ENCODE data around the gene FMC1.
A peak's percentile ranks its signal among the peaks of the same experiment; 100 is the strongest.

The FMC1 gene

DNA sequence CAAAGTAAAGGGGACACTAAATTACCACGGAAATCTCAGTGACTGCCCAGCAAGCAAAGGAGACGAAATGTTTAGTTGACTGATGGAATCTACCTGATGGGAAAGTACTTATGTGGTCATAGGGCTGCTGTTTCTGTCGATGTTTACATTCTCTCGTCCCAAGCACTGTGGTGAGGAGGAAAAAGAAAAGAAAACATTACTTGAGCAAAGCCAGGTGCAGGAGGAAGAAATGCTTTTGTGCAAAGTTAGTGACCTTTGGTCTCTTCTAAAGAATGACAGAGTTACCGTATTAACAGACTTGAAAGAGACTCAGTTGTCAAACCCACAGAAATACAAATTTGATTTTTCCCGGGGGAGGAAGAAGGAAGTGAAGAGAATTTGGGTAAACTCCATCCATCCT is 43.3 kb upstream of the FMC1 start:
- H3K27me3 ChIP-seq (ENCODE audit: insufficient read depth, low read length, poor library complexity), result no peaks in the 10 kb centered on the region
- H3K4ac ChIP-seq (ENCODE audit: low read depth, low read length), result no peak overlapping the region
- no peak overlapping the region for H4K8ac ChIP-seq (ENCODE audit: low read depth, low read length)
- no peak overlapping the region for H3K9ac ChIP-seq (ENCODE audit: low read length)
- H3K4me1 ChIP-seq (ENCODE audit: control insufficient read depth, low read depth, low read length), result no peaks in the 10 kb centered on the region
- no peak overlapping the region for H2BK15ac ChIP-seq (replicated peaks; ENCODE audit: low read depth)
- H3K4me3 ChIP-seq (ENCODE audit: low read length), result no peak overlapping the region
- H2AK5ac ChIP-seq (ENCODE audit: low read length), result no peak overlapping the region
- no peak for DNase-seq
- no peak overlapping the region for H3K23ac ChIP-seq (ENCODE audit: low read length)
- no peak overlapping the region for H4K5ac ChIP-seq (ENCODE audit: low read length)
- no peak overlapping the region for H2BK120ac ChIP-seq (ENCODE audit: low read depth, low read length)
- H3K79me2 ChIP-seq (ENCODE audit: control insufficient read depth, insufficient read depth, low read length), result no peaks in the 10 kb centered on the region
- H3K27ac ChIP-seq (ENCODE audit: low read depth, low read length), result no peak overlapping the region
- no peak overlapping the region for H2BK5ac ChIP-seq (ENCODE audit: low read length)
- no peaks in the 10 kb centered on the region for H3K79me1 ChIP-seq (ENCODE audit: low read length)
- no peak overlapping the region for H3K4me2 ChIP-seq (ENCODE audit: low read length)
- no peaks in the 10 kb centered on the region for H3K36me3 ChIP-seq (ENCODE audit: control insufficient read depth, insufficient read depth, low read length)
- WGBS (ENCODE audit: extremely low coverage, insufficient coverage, low lambda C conversion rate), result no CpG with 5 or more reads among the region's 6 CpGs
- H3K56ac ChIP-seq (ENCODE audit: low read length), result no peak overlapping the region
- H3K18ac ChIP-seq (ENCODE audit: low read length), result no peak overlapping the region

- no peak overlapping the region for H3K27ac ChIP-seq (ENCODE audit: low read depth, low read length)
- DNase-seq, result no peak
- no peak overlapping the region for H3K9ac ChIP-seq (ENCODE audit: low read length)
- H3K4ac ChIP-seq (ENCODE audit: low read depth, low read length), result no peak overlapping the region
- H3K56ac ChIP-seq (ENCODE audit: low read length), result no peak overlapping the region
- no peak overlapping the region for H4K5ac ChIP-seq (ENCODE audit: low read length)
- H3K18ac ChIP-seq (ENCODE audit: low read length), result no peak overlapping the region
- no peak overlapping the region for H2BK120ac ChIP-seq (ENCODE audit: low read depth, low read length)
- no peaks in the 10 kb centered on the region for H3K27me3 ChIP-seq (ENCODE audit: insufficient read depth, low read length, poor library complexity)
- no peak overlapping the region for H3K23ac ChIP-seq (ENCODE audit: low read length)
- no peaks in the 10 kb centered on the region for H3K36me3 ChIP-seq (ENCODE audit: control insufficient read depth, insufficient read depth, low read length)
- H3K4me2 ChIP-seq (ENCODE audit: low read length), result no peak overlapping the region
- H2AK5ac ChIP-seq (ENCODE audit: low read length), result no peak overlapping the region
- no peak overlapping the region for H3K4me3 ChIP-seq (ENCODE audit: low read length)
- H4K8ac ChIP-seq (ENCODE audit: low read depth, low read length), result no peak overlapping the region
- no peak overlapping the region for H2BK15ac ChIP-seq (replicated peaks; ENCODE audit: low read depth)
- H3K4me1 ChIP-seq (ENCODE audit: control insufficient read depth, low read depth, low read length), result no peaks in the 10 kb centered on the region
- H3K79me1 ChIP-seq (ENCODE audit: low read length), result no peaks in the 10 kb centered on the region
- WGBS (ENCODE audit: extremely low coverage, insufficient coverage, low lambda C conversion rate), result no CpG with 5 or more reads among the region's 2 CpGs
- H3K79me2 ChIP-seq (ENCODE audit: control insufficient read depth, insufficient read depth, low read length), result no peaks in the 10 kb centered on the region
- no peak overlapping the region for H2BK5ac ChIP-seq (ENCODE audit: low read length)
These were observed 41.8 kb upstream of the FMC1 start for GRCh38 chr7:139299296-139299695.

DNA sequence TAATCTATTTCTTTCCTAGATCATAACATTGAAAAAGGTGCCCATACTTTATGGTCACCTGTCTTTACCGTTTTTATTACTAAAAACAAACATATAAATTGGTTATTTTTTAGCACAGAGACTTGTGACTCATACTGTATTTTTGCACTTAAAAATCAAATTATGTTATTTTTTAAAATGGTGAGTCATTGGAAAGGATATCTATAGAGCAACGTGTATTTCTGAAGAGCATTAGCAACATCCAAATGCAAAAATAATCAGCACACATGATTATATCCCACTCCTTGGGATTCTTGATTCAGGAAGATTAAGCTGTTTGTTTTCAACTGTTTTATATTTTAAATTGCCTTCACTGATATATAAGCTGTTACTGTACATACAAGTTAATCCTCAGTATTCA is 40.7 kb upstream of the FMC1 start:
- Histone ChIP-seq H2BK5ac (ENCODE audit: low read length) (no peak overlapping the region), H2BK15ac (replicated peaks; ENCODE audit: low read depth) (no peak overlapping the region)
- no CpG with 5 or more reads among the region's 2 CpGs for WGBS (ENCODE audit: extremely low coverage, insufficient coverage, low lambda C conversion rate)

DNA sequence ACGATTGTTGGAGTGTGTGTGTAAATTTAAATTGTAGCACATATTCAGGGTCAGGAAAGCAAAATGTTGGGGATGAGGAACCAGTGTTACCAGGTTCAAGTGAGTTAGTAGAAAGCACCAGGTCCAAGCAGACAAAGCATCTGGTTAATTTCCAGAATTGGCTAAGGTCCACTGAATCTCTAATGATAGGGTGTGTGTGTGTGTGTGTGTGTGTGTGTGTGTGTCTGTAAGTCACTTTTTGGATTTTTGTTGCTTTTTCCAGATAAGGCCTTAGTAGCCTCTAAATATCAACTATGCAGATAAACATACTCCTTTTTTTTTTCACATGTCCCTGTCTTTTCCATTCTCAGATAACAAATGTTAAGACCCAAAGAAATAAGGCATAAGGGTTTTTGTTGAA is 36.6 kb upstream of the FMC1 start:
- 100% methylated on average over 1 of the region's 1 CpG for WGBS (ENCODE audit: extremely low coverage, insufficient coverage, low lambda C conversion rate)
- Histone ChIP-seq H4K5ac (ENCODE audit: low read length) (no peak overlapping the region), H3K27ac (ENCODE audit: low read depth, low read length) (no peak overlapping the region)

More for the DNA sequence above, 40.7 kb upstream of the FMC1 start:
- Histone ChIP-seq H3K18ac (ENCODE audit: low read length) (no peak overlapping the region), H3K36me3 (ENCODE audit: control insufficient read depth, insufficient read depth, low read length) (no peaks in the 10 kb centered on the region), H3K27ac (ENCODE audit: low read depth, low read length) (no peak overlapping the region), H3K9ac (ENCODE audit: low read length) (no peak overlapping the region), H4K8ac (ENCODE audit: low read depth, low read length) (no peak overlapping the region), H2AK5ac (ENCODE audit: low read length) (no peak overlapping the region), H3K4me2 (ENCODE audit: low read length) (no peak overlapping the region), H3K23ac (ENCODE audit: low read length) (no peak overlapping the region), H3K4me3 (ENCODE audit: low read length) (no peak overlapping the region), H3K27me3 (ENCODE audit: insufficient read depth, low read length, poor library complexity) (no peaks in the 10 kb centered on the region), H3K79me1 (ENCODE audit: low read length) (no peaks in the 10 kb centered on the region), H3K4me1 (ENCODE audit: control insufficient read depth, low read depth, low read length) (no peaks in the 10 kb centered on the region), H3K56ac (ENCODE audit: low read length) (no peak overlapping the region), H3K4ac (ENCODE audit: low read depth, low read length) (no peak overlapping the region), H3K79me2 (ENCODE audit: control insufficient read depth, insufficient read depth, low read length) (no peaks in the 10 kb centered on the region), H4K5ac (ENCODE audit: low read length) (no peak overlapping the region), H2BK120ac (ENCODE audit: low read depth, low read length) (no peak overlapping the region)
- DNase-seq, result no peak

GRCh38 chr7:139317939-139318505 is 23.1 kb upstream of the FMC1 start:
- Histone ChIP-seq H3K27ac (ENCODE audit: low read depth, low read length) (no peak overlapping the region), H3K79me2 (ENCODE audit: control insufficient read depth, insufficient read depth, low read length) (no peaks in the 10 kb centered on the region), H2BK15ac (replicated peaks; ENCODE audit: low read depth) (no peak overlapping the region), H2AK5ac (ENCODE audit: low read length) (no peak overlapping the region), H3K4me2 (ENCODE audit: low read length) (no peak overlapping the region), H3K23ac (ENCODE audit: low read length) (no peak overlapping the region), H3K36me3 (ENCODE audit: control insufficient read depth, insufficient read depth, low read length) (no peaks in the 10 kb centered on the region), H3K4ac (ENCODE audit: low read depth, low read length) (no peak overlapping the region), H3K18ac (ENCODE audit: low read length) (no peak overlapping the region), H2BK120ac (ENCODE audit: low read depth, low read length) (no peak overlapping the region), H3K4me1 (ENCODE audit: control insufficient read depth, low read depth, low read length) (no peaks in the 10 kb centered on the region), H2BK5ac (ENCODE audit: low read length) (no peak overlapping the region), H3K79me1 (ENCODE audit: low read length) (no peaks in the 10 kb centered on the region), H4K8ac (ENCODE audit: low read depth, low read length) (no peak overlapping the region), H3K27me3 (ENCODE audit: insufficient read depth, low read length, poor library complexity) (no peaks in the 10 kb centered on the region), H4K5ac (ENCODE audit: low read length) (no peak overlapping the region), H3K9ac (ENCODE audit: low read length) (no peak overlapping the region), H3K56ac (ENCODE audit: low read length) (no peak overlapping the region), H3K4me3 (ENCODE audit: low read length) (no peak overlapping the region)
- no CpG with 5 or more reads among the region's 5 CpGs for WGBS (ENCODE audit: extremely low coverage, insufficient coverage, low lambda C conversion rate)
- no peak for DNase-seq

More for the DNA sequence above, 36.6 kb upstream of the FMC1 start:
- Histone ChIP-seq H4K8ac (ENCODE audit: low read depth, low read length) (no peak overlapping the region), H3K23ac (ENCODE audit: low read length) (no peak overlapping the region), H2AK5ac (ENCODE audit: low read length) (no peak overlapping the region), H3K18ac (ENCODE audit: low read length) (no peak overlapping the region), H3K4ac (ENCODE audit: low read depth, low read length) (no peak overlapping the region), H3K9ac (ENCODE audit: low read length) (no peak overlapping the region), H2BK15ac (replicated peaks; ENCODE audit: low read depth) (no peak overlapping the region), H3K36me3 (ENCODE audit: control insufficient read depth, insufficient read depth, low read length) (no peaks in the 10 kb centered on the region), H3K79me1 (ENCODE audit: low read length) (no peaks in the 10 kb centered on the region), H3K79me2 (ENCODE audit: control insufficient read depth, insufficient read depth, low read length) (no peaks in the 10 kb centered on the region), H2BK120ac (ENCODE audit: low read depth, low read length) (no peak overlapping the region), H3K4me2 (ENCODE audit: low read length) (no peak overlapping the region), H3K56ac (ENCODE audit: low read length) (no peak overlapping the region), H3K27me3 (ENCODE audit: insufficient read depth, low read length, poor library complexity) (no peaks in the 10 kb centered on the region), H3K4me1 (ENCODE audit: control insufficient read depth, low read depth, low read length) (no peaks in the 10 kb centered on the region), H3K4me3 (ENCODE audit: low read length) (no peak overlapping the region), H2BK5ac (ENCODE audit: low read length) (no peak overlapping the region)
- DNase-seq, result no peak

DNA sequence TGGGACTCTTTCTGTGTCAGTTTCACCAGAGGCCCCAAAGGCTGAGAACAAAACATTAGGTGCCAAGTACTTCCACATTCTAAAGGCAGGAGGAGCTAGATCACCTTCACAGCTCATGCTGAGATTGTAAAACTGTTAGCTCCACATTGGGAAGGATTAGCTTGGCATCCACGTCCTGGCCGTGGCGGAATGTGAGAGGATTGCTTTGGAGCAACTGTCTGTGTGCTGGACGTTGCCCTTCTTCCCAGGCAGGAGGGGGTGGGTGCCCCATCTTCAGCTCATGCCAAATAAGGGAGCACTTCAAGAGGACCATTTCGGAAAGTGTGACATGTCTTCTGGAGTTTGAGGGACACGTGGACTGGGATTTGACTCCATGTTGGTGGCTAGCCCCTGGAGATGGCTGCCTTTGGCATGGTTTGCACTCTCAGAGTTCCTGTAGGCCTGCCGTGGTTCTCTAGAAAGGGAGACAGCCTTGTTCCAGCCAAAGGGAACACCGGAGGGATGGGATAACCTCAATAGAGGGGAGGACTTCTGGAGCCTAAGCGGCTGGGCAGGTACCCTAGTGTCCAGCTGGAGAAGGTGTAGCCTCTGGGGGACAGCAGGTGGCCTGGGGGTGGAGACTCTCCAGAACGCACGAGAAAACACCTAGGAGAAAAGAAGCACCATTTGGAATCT is 19.9 kb upstream of the FMC1 start:
- no CpG with 5 or more reads among the region's 11 CpGs for WGBS (ENCODE audit: extremely low coverage, insufficient coverage, low lambda C conversion rate)
- H3K9ac ChIP-seq (ENCODE audit: low read length), result no peak overlapping the region
- no peak overlapping the region for H3K18ac ChIP-seq (ENCODE audit: low read length)
- H3K4me3 ChIP-seq (ENCODE audit: low read length), result no peak overlapping the region
- no peak overlapping the region for H2BK5ac ChIP-seq (ENCODE audit: low read length)
- H3K36me3 ChIP-seq (ENCODE audit: control insufficient read depth, insufficient read depth, low read length), result no peaks in the 10 kb centered on the region
- DNase-seq, result peak; percentile 85
- H3K27me3 ChIP-seq (ENCODE audit: insufficient read depth, low read length, poor library complexity), result peaks cover 2% of the 10 kb centered on the region
- H3K27ac ChIP-seq (ENCODE audit: low read depth, low read length), result no peak overlapping the region
- H3K56ac ChIP-seq (ENCODE audit: low read length), result no peak overlapping the region
- no peaks in the 10 kb centered on the region for H3K79me1 ChIP-seq (ENCODE audit: low read length)
- no peak overlapping the region for H2BK15ac ChIP-seq (replicated peaks; ENCODE audit: low read depth)
- no peak overlapping the region for H3K4ac ChIP-seq (ENCODE audit: low read depth, low read length)
- H4K5ac ChIP-seq (ENCODE audit: low read length), result no peak overlapping the region
- H4K8ac ChIP-seq (ENCODE audit: low read depth, low read length), result no peak overlapping the region
- H2AK5ac ChIP-seq (ENCODE audit: low read length), result no peak overlapping the region
- H2BK120ac ChIP-seq (ENCODE audit: low read depth, low read length), result no peak overlapping the region
- H3K23ac ChIP-seq (ENCODE audit: low read length), result no peak overlapping the region
- H3K4me1 ChIP-seq (ENCODE audit: control insufficient read depth, low read depth, low read length), result no peaks in the 10 kb centered on the region
- H3K79me2 ChIP-seq (ENCODE audit: control insufficient read depth, insufficient read depth, low read length), result no peaks in the 10 kb centered on the region
- no peak overlapping the region for H3K4me2 ChIP-seq (ENCODE audit: low read length)

Data from mesendoderm (in vitro differentiated cells).